GM21367 (cell line): ENCODE measurements around the gene COX5A.
"Not testable (repeated sequence)": the region's sequence is repeated elsewhere in the genome, so short reads cannot be mapped to it uniquely, and the experiment has no call there.

Experiments used
- ATAC-seq: cut with Tn5 transposase; IDR thresholded peaks from one replicate; pipeline ENCODE4 v1.9.1; 2021; ENCODE audit not compliant: unreplicated experiment

The COX5A gene

GRCh38 chr15:74955796-74956647, 18.1 kb upstream of the COX5A start:
- peak; percentile 40 for ATAC-seq

DNA sequence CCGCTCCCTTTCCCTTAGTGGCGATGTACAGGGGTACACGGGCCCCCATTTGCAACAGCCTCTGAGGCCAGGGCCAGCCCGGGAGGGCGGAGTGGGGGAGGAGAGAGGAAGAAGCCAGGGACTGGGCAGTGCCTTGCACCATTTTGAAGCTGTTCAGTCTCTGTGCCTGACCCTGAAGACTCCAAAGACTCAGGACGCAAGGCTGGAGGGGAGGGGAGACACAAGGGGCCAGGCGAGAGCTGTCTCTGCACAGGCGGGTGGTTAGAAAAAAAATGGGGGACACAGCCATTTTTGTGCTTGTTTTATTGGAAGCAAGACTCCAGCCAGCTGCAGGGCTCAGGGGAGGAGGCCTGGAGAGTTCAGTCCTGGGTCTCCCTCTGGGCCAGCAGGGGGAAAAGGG, 17.1 kb upstream of the COX5A start:
- ATAC-seq = no peak

DNA sequence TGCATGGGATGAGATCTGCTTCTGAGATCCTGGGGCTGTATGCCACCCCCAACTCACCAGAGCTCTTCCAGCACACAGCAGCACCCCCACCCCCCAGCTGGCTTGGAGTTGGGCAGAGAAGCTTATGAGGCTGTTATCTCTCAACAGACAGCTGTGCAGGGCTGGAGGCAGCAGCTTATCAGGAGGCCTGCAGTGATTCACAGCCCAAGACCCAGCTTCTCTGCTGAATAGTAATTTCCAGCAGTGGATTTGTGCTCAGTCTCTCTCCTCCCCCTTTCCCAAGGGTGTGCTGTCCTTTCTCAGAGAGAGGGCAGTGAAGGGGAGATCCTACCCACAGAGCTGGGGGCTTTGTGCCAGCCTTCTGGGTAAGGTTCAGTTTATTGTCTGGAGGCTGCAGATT, 16.6 kb upstream of the COX5A start:
- no peak for ATAC-seq

GRCh38 chr15:74951006-74951405, 13.1 kb upstream of the COX5A start:
- no peak for ATAC-seq

DNA sequence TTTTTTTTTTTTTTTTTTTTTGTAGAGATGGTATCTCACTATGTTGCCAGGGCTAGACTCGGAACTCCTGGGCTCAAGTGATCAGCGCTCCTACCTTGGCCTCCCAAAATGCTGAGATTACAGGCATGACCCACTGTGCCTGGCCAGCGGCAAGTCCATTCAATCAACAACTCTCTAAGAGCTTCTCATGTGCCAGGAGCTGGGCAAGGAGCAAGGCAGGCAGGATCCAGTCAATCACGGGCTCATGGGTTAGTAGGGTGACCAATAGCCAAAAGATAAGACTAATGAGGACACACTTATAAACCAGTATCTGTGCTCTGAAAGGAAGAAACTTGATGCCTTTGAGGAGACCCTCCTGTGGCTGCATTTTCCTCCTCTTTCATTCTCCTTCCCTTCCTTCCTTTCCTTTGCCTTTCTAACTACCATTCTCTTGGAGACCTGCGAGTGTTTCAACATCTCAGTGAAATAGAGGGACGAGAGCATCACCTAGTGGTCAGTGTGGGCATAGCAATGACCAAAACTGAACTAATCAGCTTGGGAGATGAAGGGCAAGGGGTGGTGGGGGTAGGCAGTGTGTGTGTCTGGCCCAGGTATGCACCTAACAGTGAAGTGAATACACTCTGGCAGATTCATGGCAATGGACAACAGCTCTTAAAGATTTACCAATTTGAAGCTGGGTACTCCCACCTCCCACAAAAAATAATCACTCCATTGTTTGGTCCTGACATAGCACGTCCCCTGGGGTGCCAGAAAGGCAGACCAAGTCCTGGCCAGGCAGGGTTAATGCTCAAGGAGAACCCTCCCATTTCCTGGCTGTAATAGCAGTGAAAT, 12.4 kb upstream of the COX5A start:
- no peak for ATAC-seq

DNA sequence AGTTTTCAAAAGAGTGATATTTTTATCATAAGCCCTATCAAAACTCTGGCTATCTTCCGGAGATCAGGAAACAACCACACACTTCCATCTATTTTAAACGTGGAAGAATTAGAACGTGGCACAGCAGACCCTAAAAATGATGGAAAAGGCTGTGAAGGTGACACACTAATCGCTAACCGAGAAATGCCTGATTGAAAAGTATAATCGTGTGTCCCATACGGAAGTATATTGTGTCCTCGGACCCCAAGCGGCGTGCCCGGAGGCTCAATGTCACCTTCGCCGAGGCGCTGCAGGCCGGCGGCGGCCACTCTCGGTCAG, 642 bp downstream of the COX5A start:
- no peak for ATAC-seq

DNA sequence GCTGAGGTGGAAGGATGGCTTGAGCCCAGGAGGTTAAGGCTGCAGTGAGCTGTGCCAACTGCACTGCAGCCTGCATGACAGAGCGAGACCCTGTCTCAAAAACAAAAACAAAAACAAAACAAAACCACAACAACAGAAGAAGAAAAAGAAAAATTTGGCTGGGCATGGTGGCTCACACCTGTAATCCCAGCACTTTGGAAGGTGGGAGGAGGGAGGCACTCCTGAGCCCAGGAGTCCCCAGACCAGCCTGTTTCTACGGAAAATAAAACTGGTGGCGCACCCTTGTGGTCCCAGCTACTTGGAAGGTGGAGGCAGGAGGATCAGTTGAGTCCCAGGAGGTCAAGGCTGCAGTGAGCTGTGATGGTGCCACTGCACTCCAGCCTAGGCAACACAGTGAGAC, 2.7 kb downstream of the COX5A start:
- not testable (repeated sequence) for ATAC-seq

DNA sequence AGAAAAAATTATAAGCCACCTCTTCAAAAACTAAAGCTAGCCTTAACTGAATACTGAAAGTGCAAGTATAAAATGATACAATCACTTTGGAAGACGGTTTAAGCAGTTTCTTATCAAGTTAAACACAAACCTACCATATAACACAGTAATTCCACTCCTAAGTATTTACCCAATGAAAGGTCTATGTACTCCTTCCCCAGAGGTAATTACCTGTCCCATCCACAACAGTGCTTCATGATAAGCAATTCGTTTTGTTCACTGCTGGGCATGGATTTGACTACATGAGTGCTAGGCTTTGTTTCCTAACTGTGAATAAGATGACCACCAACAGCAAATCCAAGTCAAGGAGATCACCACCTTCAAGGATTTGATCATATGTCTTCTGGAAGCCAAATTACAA, 4.3 kb downstream of the COX5A start:
- ATAC-seq = no peak

DNA sequence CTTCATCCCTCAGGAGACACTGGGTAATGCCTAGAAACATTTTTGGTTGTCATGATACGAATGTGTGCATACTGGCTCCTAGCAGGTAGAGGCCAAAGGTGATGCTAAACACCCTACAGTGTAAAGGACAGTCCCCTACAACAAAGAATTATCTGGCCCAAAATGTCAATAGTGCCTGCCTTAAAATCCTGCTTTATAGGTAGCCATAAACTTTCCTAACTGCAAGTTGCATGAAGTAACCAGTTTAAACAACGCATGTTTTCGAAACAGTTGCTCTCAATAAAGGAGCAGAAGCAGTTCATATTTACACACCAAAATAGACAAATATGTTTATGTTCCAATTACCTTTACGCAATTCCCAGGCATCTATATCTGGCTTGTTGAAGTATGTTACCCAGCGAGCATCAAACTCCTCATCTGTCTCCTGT, 9.1 kb downstream of the COX5A start:
- ATAC-seq = no peak

GRCh38 chr15:74924525-74924924, 13.3 kb downstream of the COX5A start:
- ATAC-seq = no peak

DNA sequence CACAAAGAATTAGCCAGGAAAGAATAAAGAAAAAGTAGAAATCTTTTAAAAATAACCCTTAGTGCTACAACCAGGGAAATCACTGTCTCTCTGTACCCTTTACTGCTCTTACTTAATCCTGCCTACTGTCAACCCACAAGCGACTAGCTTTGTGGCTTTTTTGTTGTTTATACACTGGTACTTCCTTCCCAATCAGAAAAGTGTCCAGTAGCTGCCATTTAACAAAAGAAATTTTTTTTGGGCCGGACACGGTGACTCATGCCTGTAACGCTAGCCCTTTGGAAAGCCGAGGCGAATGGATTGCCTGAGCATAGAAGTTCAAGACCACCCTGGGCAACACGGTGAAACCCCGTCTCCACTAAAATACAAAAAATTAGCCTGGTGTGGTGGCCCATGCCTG, 17.4 kb downstream of the COX5A start:
- no peak for ATAC-seq

DNA sequence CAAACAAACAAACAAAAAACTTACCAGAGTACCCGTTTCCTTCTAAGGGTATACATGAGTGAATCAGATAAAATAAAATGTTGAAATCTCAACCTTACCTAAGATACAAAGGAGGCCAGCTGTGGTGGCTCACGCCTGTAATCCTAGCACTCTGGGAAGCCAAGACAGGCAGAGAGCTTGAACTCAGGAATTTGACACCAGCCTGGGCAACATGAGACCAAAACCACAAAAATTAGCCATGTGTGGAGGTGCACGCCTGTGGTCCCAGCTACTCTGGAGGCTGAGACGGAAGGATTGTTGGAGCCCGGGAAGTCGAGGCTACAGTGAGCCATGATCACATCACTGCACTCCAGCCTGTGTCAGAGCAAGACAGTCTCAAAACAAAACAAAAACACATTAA, 20.2 kb downstream of the COX5A start:
- no peak for ATAC-seq

GRCh38 chr15:74913799-74914198, 24.1 kb downstream of the COX5A start:
- ATAC-seq = not testable (repeated sequence)

GRCh38 chr15:74913041-74913440, 24.8 kb downstream of the COX5A start:
- ATAC-seq = no peak

- no peak for ATAC-seq
Observed at GRCh38 chr15:74908635-74909034, 29.2 kb downstream of the COX5A start.

- peak; percentile 15 for ATAC-seq
Observed at GRCh38 chr15:74907163-74907870, 30.6 kb downstream of the COX5A start.

DNA sequence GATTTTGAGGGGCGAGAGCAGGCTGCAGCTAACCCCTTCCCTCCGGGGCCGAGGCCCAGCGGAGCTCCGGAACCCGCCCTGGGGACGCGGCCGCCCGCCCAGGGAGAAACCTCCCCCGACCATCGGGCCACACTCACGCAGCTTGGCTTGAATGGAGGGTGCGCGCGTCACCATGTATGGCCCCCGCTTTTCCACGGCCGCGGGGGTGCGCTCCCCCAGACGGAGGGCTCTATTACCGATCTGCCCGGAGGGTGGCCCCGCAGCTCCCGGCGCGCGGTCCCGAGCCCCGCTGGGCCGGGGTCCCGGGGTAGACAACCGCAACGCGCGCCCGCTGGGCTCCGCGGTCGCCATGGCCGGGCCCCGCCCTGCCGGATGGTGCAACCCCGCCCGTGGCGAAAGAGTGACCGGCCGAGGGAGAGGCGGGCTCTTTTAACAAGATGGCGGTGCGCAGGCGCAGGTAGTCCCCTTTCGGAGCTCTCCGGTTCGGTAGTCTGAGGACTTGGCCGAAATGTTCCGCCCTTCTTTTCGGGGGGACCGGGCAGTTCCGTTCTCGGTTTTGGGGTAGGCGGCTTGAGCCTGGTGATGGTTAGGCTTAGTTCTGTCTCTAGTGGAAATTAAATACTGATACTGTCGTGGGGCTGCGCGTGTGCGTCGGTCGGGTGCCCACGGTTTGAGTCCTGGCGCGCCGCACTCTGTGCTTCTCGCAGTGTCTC, 31.3 kb downstream of the COX5A start, which contains the start of gene FAM219B:
TSS of gene FAM219B (minus strand) at position 402 of the 713 bp plus-strand sequence. CDS start at position 351, 51 bp downstream.
- ATAC-seq = peak; percentile 59

GRCh38 chr15:74906067-74906449, 31.8 kb downstream of the COX5A start:
- no peak for ATAC-seq

DNA sequence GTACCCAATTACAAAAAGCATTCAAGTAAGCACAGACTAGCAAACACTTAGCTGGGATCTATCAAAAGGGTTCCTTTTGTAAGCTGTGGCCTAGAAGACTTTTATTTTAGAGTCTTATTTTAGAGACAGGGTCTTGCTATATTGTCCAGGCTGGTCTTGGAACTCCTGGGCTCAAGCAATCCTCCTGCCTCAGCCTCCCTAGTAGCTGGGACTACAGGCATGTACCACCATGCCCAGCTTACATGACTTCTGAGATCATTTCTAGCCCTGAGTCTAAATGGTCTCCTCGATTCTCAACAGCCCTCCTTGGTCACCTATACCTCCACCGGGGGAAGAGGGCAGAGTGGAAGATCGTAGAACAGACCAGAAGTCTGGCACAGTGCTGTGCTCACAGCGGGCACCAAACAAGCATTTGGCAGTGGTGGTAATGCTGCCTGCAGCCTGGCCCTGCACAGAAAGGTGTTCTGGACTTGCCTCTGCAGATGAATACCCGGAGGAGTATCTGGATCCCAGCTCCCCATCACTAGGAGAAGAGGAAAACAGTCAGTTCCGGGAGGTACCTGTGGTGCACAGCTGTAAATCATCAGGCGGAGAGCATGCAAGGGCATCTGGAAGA, 33.6 kb downstream of the COX5A start:
- no peak for ATAC-seq

DNA sequence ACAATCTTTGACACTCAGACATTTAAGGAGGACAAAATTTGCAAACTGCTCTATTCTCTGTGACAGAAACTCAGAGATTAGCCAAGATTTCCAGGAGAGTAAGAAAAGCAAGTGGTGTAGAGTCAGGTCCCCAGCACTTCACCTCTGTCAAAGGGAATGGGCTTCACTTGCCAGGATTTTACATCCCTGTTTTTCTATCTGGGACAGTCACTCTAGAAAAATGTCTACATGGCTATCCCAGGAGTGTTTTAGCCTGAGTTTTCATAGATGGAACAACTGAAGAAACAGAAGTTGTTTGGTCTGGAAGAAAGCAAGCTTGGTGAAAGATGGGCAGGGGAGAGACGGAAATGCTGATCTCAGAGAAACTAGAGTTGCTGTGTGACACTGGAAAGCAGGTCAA, 34.2 kb downstream of the COX5A start:
- no peak for ATAC-seq
